Renal cortical epithelial cell (primary cell): ENCODE measurements around the gene FRS3. TPM values are rescaled to one million over a fixed set of nuclear protein-coding genes. Genes with fewer than 3 reads are reported as not detected.
"Not testable (repeated sequence)": the region's sequence is repeated elsewhere in the genome, so short reads cannot be mapped to it uniquely, and the experiment has no call there.

Source experiments
- DNase-seq: peaks from one replicate; pipeline ENCODE4 v3.0.0-alpha.2; 2011; ENCODE audit warnings: low read depth
- total RNA-seq: library from RNA; depleted of rRNA; stranded (reverse); fragments of >200 nt; gene quantifications from 2 replicates; pipeline ENCODE4 v1.2.3, GENCODE V29; 2014

Gene FRS3
- total RNA-seq, 1 donor from 2014 or later, result 2.0 TPM

GRCh38 chr6:41769376-41769775, 10.3 kb downstream of the FRS3 start:
- DNase-seq, result no peak

GRCh38 chr6:41768545-41769308, 11.0 kb downstream of the FRS3 start:
- DNase-seq, result no peak

GRCh38 chr6:41767112-41767833, 12.4 kb downstream of the FRS3 start:
- peak; percentile 69 for DNase-seq

- not testable (repeated sequence) for DNase-seq
Measured at GRCh38 chr6:41766043-41766664, 13.5 kb downstream of the FRS3 start.

GRCh38 chr6:41763470-41763869, 16.2 kb downstream of the FRS3 start:
- DNase-seq, result no peak

GRCh38 chr6:41759905-41760579, 19.7 kb downstream of the FRS3 start:
- no peak for DNase-seq

- DNase-seq, result no peak
Measured at GRCh38 chr6:41759106-41759904, 20.4 kb downstream of the FRS3 start.

- no peak for DNase-seq
Measured at GRCh38 chr6:41758641-41759035, 21.1 kb downstream of the FRS3 start.

- DNase-seq, result peak; percentile 28
Measured at GRCh38 chr6:41757931-41758640, 21.6 kb downstream of the FRS3 start.

GRCh38 chr6:41757271-41757670, 22.4 kb downstream of the FRS3 start:
- no peak for DNase-seq

GRCh38 chr6:41756354-41756753, 23.3 kb downstream of the FRS3 start:
- DNase-seq, result no peak

- DNase-seq, result no peak
Measured at GRCh38 chr6:41755895-41756294, 23.8 kb downstream of the FRS3 start.

GRCh38 chr6:41750374-41750773, 29.3 kb downstream of the FRS3 start:
- no peak for DNase-seq

GRCh38 chr6:41748542-41748941, 31.2 kb downstream of the FRS3 start:
- DNase-seq, result no peak

GRCh38 chr6:41748102-41748477, 31.6 kb downstream of the FRS3 start:
- no peak for DNase-seq

GRCh38 chr6:41747256-41748101, 32.2 kb downstream of the FRS3 start, which contains the start of gene PGC:
TSS of gene PGC (minus strand) at chr6:41747397. CDS start at chr6:41747334, 63 bp downstream.
- no peak for DNase-seq

GRCh38 chr6:41746107-41746506, 33.6 kb downstream of the FRS3 start:
- no peak for DNase-seq

- DNase-seq, result no peak
Measured at GRCh38 chr6:41744236-41744787, 35.4 kb downstream of the FRS3 start.
